Effector CD4-positive, alpha-beta T cell (primary cell): ENCODE measurements around the gene ARF6.
"Not testable (repeated sequence)": the region's sequence is repeated elsewhere in the genome, so short reads cannot be mapped to it uniquely, and the experiment has no call there.

ENCODE experiments used
- DNase-seq: peaks from one replicate; pipeline ENCODE4 v3.0.0-alpha.2; 2020

ARF6 gene

GRCh38 chr14:49907186-49907585 is 14.3 kb downstream of the ARF6 start:
- DNase-seq, result no peak

GRCh38 chr14:49908433-49908782 is 15.5 kb downstream of the ARF6 start:
- DNase-seq, result no peak

GRCh38 chr14:49909016-49909415 is 16.1 kb downstream of the ARF6 start:
- DNase-seq, result no peak

GRCh38 chr14:49915085-49915484 is 22.2 kb downstream of the ARF6 start:
- no peak for DNase-seq

GRCh38 chr14:49918706-49919105 is 25.8 kb downstream of the ARF6 start:
- no peak for DNase-seq

GRCh38 chr14:49919825-49920659 is 27.2 kb downstream of the ARF6 start:
- no peak for DNase-seq

- no peak for DNase-seq
These were observed 28.1 kb downstream of the ARF6 start for GRCh38 chr14:49920935-49921334.

GRCh38 chr14:49921401-49921800 is 28.5 kb downstream of the ARF6 start:
- DNase-seq, result no peak

GRCh38 chr14:49923442-49923841 is 30.6 kb downstream of the ARF6 start:
- DNase-seq, result no peak

- no peak for DNase-seq
These were observed 31.0 kb downstream of the ARF6 start for GRCh38 chr14:49923881-49924280.

GRCh38 chr14:49924852-49925251 is 32.0 kb downstream of the ARF6 start:
- DNase-seq, result no peak

GRCh38 chr14:49926803-49927202 is 33.9 kb downstream of the ARF6 start:
- DNase-seq, result no peak

GRCh38 chr14:49928015-49928414 is 35.1 kb downstream of the ARF6 start:
- no peak for DNase-seq

- no peak for DNase-seq
These were observed 37.8 kb downstream of the ARF6 start for GRCh38 chr14:49930720-49931119.

- no peak for DNase-seq
These were observed 38.6 kb downstream of the ARF6 start for GRCh38 chr14:49931523-49931922.

GRCh38 chr14:49933128-49933527 is 40.2 kb downstream of the ARF6 start:
- no peak for DNase-seq

- DNase-seq, result no peak
These were observed 40.8 kb downstream of the ARF6 start for GRCh38 chr14:49933704-49934103.

- DNase-seq, result no peak
These were observed 41.8 kb downstream of the ARF6 start for GRCh38 chr14:49934646-49935045.

GRCh38 chr14:49935526-49935925 is 42.6 kb downstream of the ARF6 start:
- DNase-seq, result no peak

GRCh38 chr14:49936246-49936645 is 43.4 kb downstream of the ARF6 start:
- DNase-seq, result not testable (repeated sequence)

GRCh38 chr14:49936882-49937281 is 44.0 kb downstream of the ARF6 start:
- not testable (repeated sequence) for DNase-seq

- DNase-seq, result not testable (repeated sequence)
These were observed 46.3 kb downstream of the ARF6 start for GRCh38 chr14:49939215-49939614.

GRCh38 chr14:49939884-49940510 is 47.1 kb downstream of the ARF6 start:
- no peak for DNase-seq

- no peak for DNase-seq
These were observed 48.0 kb downstream of the ARF6 start for GRCh38 chr14:49940808-49941421.
